ENCODE data around the gene PON3.

The PON3 gene

GRCh38 chr7:95424716-95425115, 28.5 kb upstream of the PON3 start:
- Histone ChIP-seq H3K4me3 (no peak overlapping the region), H3K27ac (no peak overlapping the region), H3K9ac (ENCODE audit: insufficient read length) (no peak overlapping the region), H3K9me3 (ENCODE audit: low read depth, low read length) (no peaks in the 10 kb centered on the region), H3K36me3 (ENCODE audit: insufficient read depth, low read length) (peaks cover 33% of the 10 kb centered on the region)
- no peak for DNase-seq (ENCODE audit: low read depth, low spot score)
- TF ChIP-seq EZH2 (IDR thresholded peaks at IDR 0.05) = no peak
- TF ChIP-seq FOXP2 (optimal IDR thresholded peaks at IDR 0.05; ENCODE audit: control extremely low read depth, extremely low read length, insufficient read depth) = no peak
- TF ChIP-seq POLR2AphosphoS5 (IDR thresholded peaks at IDR 0.05; ENCODE audit: borderline replicate concordance, low read depth, low read length) = no peak

- Histone ChIP-seq H3K4me3 (no peak overlapping the region), H3K9me3 (ENCODE audit: low read depth, low read length) (no peaks in the 10 kb centered on the region), H3K9ac (ENCODE audit: insufficient read length) (no peak overlapping the region), H3K27ac (no peak overlapping the region), H3K36me3 (ENCODE audit: insufficient read depth, low read length) (peaks cover 31% of the 10 kb centered on the region)
- TF ChIP-seq FOXP2 (optimal IDR thresholded peaks at IDR 0.05; ENCODE audit: control extremely low read depth, extremely low read length, insufficient read depth) (no peak), EZH2 (IDR thresholded peaks at IDR 0.05) (no peak), POLR2AphosphoS5 (IDR thresholded peaks at IDR 0.05; ENCODE audit: borderline replicate concordance, low read depth, low read length) (no peak)
- DNase-seq (ENCODE audit: low read depth, low spot score) = no peak
Observed at GRCh38 chr7:95421847-95422444, 25.8 kb upstream of the PON3 start.

- no peak for DNase-seq (ENCODE audit: low read depth, low spot score)
- Histone ChIP-seq H3K4me3 (no peak overlapping the region), H3K36me3 (ENCODE audit: insufficient read depth, low read length) (peaks cover 35% of the 10 kb centered on the region), H3K27ac (no peak overlapping the region), H3K9ac (ENCODE audit: insufficient read length) (no peak overlapping the region), H3K9me3 (ENCODE audit: low read depth, low read length) (no peaks in the 10 kb centered on the region)
- TF ChIP-seq POLR2AphosphoS5 (IDR thresholded peaks at IDR 0.05; ENCODE audit: borderline replicate concordance, low read depth, low read length) (no peak), EZH2 (IDR thresholded peaks at IDR 0.05) (no peak), FOXP2 (optimal IDR thresholded peaks at IDR 0.05; ENCODE audit: control extremely low read depth, extremely low read length, insufficient read depth) (no peak)
Observed at GRCh38 chr7:95421000-95421846, 25.0 kb upstream of the PON3 start.

- no peak for DNase-seq (ENCODE audit: low read depth, low spot score)
- Histone ChIP-seq H3K36me3 (ENCODE audit: insufficient read depth, low read length) (peaks cover 41% of the 10 kb centered on the region), H3K9ac (ENCODE audit: insufficient read length) (no peak overlapping the region), H3K27ac (no peak overlapping the region), H3K4me3 (no peak overlapping the region), H3K9me3 (ENCODE audit: low read depth, low read length) (no peaks in the 10 kb centered on the region)
- TF ChIP-seq EZH2 (IDR thresholded peaks at IDR 0.05) = no peak
- no peak for TF ChIP-seq POLR2AphosphoS5 (IDR thresholded peaks at IDR 0.05; ENCODE audit: borderline replicate concordance, low read depth, low read length)
- TF ChIP-seq FOXP2 (optimal IDR thresholded peaks at IDR 0.05; ENCODE audit: control extremely low read depth, extremely low read length, insufficient read depth) = no peak
Observed at GRCh38 chr7:95412075-95412474, 15.9 kb upstream of the PON3 start.

GRCh38 chr7:95411666-95412065, 15.5 kb upstream of the PON3 start:
- no peaks in the 10 kb centered on the region for H3K9me3 ChIP-seq (ENCODE audit: low read depth, low read length)
- H3K36me3 ChIP-seq (ENCODE audit: insufficient read depth, low read length) = peaks cover 42% of the 10 kb centered on the region
- H3K4me3 ChIP-seq = no peak overlapping the region
- TF ChIP-seq POLR2AphosphoS5 (IDR thresholded peaks at IDR 0.05; ENCODE audit: borderline replicate concordance, low read depth, low read length) (no peak), FOXP2 (optimal IDR thresholded peaks at IDR 0.05; ENCODE audit: control extremely low read depth, extremely low read length, insufficient read depth) (no peak), EZH2 (IDR thresholded peaks at IDR 0.05) (no peak)
- no peak overlapping the region for H3K9ac ChIP-seq (ENCODE audit: insufficient read length)
- DNase-seq (ENCODE audit: low read depth, low spot score) = no peak
- H3K27ac ChIP-seq = no peak overlapping the region

- no peak for DNase-seq (ENCODE audit: low read depth, low spot score)
- no peak for TF ChIP-seq FOXP2 (optimal IDR thresholded peaks at IDR 0.05; ENCODE audit: control extremely low read depth, extremely low read length, insufficient read depth)
- TF ChIP-seq EZH2 (IDR thresholded peaks at IDR 0.05) = no peak
- no peak for TF ChIP-seq POLR2AphosphoS5 (IDR thresholded peaks at IDR 0.05; ENCODE audit: borderline replicate concordance, low read depth, low read length)
- H3K36me3 ChIP-seq (ENCODE audit: insufficient read depth, low read length) = peaks cover 42% of the 10 kb centered on the region
Observed at GRCh38 chr7:95411036-95411435, 14.9 kb upstream of the PON3 start.

GRCh38 chr7:95407751-95408150, 11.6 kb upstream of the PON3 start:
- Histone ChIP-seq H3K27ac (no peak overlapping the region), H3K9me3 (ENCODE audit: low read depth, low read length) (no peaks in the 10 kb centered on the region), H3K9ac (ENCODE audit: insufficient read length) (no peak overlapping the region), H3K36me3 (ENCODE audit: insufficient read depth, low read length) (peaks cover 53% of the 10 kb centered on the region), H3K4me3 (no peak overlapping the region)
- no peak for DNase-seq (ENCODE audit: low read depth, low spot score)
- TF ChIP-seq EZH2 (IDR thresholded peaks at IDR 0.05) = no peak
- no peak for TF ChIP-seq POLR2AphosphoS5 (IDR thresholded peaks at IDR 0.05; ENCODE audit: borderline replicate concordance, low read depth, low read length)
- no peak for TF ChIP-seq FOXP2 (optimal IDR thresholded peaks at IDR 0.05; ENCODE audit: control extremely low read depth, extremely low read length, insufficient read depth)

More at GRCh38 chr7:95411036-95411435, 14.9 kb upstream of the PON3 start:
- Histone ChIP-seq H3K9ac (ENCODE audit: insufficient read length) (no peak overlapping the region), H3K27ac (no peak overlapping the region), H3K9me3 (ENCODE audit: low read depth, low read length) (no peaks in the 10 kb centered on the region), H3K4me3 (no peak overlapping the region)

- DNase-seq (ENCODE audit: low read depth, low spot score) = no peak
- no peak overlapping the region for H3K4me3 ChIP-seq
- H3K36me3 ChIP-seq (ENCODE audit: insufficient read depth, low read length) = peaks cover 39% of the 10 kb centered on the region
- H3K9me3 ChIP-seq (ENCODE audit: low read depth, low read length) = no peaks in the 10 kb centered on the region
- no peak overlapping the region for H3K9ac ChIP-seq (ENCODE audit: insufficient read length)
- H3K27ac ChIP-seq = no peak overlapping the region
- TF ChIP-seq FOXP2 (optimal IDR thresholded peaks at IDR 0.05; ENCODE audit: control extremely low read depth, extremely low read length, insufficient read depth) (no peak), POLR2AphosphoS5 (IDR thresholded peaks at IDR 0.05; ENCODE audit: borderline replicate concordance, low read depth, low read length) (no peak), EZH2 (IDR thresholded peaks at IDR 0.05) (no peak)
Observed at GRCh38 chr7:95405800-95406199, 9.6 kb upstream of the PON3 start.

Data from SK-N-MC (cell line).